Stimulated activated CD4-positive, alpha-beta T cell treated with anti-CD3 and anti-CD28 coated beads, TNF-alpha, amount 100 ng/mL, for 48 hours (primary cell): Measurements from ENCODE around the gene TTLL8.
A peak's percentile ranks its signal among the peaks of the same experiment; 100 is the strongest.

Source experiments
- DNase-seq, 3 donors: peaks; one replicate each; pipeline ENCODE4 v3.0.0-alpha.2; 2020; ENCODE audit warnings: low read depth in 3 of 3

The TTLL8 gene

DNA sequence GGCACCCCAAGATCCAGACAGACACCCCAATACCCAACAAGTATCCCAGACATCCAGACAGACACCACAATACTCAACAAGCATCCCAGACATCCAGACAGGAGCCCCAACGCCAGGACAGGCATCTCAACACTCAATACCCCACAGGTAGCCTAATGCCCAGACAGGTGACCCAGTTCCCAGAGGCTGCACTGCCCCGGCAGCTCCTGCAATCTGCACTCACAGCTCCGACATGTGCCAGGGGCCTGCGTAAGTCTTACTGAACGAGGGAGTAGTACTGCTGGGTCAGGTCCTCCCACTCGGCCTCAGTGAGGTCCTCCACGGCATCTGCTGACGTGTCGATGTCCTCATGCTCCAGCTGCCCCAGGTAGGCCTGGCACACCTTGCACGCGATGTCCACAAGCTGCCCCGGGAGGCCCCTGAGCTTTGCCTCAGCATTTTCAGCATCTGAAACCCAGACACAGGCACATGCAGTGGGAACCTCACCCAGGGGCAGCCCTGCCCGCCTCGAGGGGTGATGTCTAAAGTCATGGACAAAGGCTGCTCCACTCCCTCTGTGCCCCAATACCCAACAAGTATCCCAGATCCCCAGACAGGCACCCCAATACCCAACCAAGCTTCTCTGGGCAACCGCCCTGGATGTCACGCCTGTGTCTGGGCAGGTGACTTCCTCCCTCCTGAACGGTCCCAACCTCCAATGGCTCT is 16.6 kb downstream of the TTLL8 start:
- no peak for DNase-seq

DNA sequence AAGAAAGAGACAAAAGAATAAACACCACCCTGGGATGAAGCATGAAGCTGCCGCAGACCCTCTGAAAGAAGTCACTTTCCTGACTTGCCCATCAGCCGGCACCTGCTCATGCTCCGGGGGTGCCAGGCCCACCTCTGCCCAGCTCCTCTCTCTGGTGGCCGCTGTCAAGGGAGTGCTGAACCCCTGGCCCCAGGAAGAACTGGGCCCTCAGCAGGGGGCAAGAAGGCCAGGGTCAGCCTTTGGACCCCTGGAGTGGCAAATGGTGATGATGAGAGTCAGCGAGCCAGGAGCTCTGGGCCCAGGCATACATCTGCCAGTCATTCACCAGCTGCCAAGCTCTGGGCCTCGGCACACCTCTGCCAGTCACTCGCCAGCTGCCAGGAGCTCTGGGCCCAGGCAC is 17.4 kb downstream of the TTLL8 start:
- no peak for DNase-seq

DNA sequence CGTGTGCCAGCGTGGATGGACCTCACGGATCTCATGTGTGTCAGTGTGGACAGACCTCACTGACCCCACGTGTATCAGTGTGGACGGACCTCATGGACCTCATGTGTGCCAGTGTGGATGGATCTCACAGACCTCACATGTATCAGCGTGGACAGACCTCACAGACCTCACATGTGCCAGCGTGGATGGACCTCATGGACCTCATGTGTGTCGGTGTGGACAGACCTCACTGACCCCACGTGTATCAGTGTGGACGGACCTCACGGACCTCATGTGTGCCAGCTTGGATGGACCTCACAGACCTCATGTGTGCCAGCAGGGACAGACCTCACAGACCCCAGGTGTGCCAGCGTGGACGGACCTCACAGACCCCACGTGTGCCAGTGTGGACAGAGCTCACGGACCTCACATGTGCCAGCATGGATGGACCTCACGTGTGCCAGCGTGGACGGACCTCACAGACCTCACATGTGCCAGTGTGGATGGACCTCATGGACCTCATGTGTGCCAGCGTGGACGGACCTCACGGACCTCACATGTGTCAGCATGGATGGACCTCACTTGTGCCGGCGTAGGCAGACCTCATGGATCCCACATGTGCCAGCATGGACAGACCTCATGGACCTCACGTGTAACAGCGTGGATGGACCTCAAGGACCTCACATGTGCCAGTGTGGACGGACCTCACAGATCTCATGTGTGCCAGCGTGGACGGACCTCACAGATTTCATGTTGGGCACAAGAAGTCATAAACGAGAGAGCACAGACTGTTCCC is 18.2 kb downstream of the TTLL8 start:
- DNase-seq = no peak

DNA sequence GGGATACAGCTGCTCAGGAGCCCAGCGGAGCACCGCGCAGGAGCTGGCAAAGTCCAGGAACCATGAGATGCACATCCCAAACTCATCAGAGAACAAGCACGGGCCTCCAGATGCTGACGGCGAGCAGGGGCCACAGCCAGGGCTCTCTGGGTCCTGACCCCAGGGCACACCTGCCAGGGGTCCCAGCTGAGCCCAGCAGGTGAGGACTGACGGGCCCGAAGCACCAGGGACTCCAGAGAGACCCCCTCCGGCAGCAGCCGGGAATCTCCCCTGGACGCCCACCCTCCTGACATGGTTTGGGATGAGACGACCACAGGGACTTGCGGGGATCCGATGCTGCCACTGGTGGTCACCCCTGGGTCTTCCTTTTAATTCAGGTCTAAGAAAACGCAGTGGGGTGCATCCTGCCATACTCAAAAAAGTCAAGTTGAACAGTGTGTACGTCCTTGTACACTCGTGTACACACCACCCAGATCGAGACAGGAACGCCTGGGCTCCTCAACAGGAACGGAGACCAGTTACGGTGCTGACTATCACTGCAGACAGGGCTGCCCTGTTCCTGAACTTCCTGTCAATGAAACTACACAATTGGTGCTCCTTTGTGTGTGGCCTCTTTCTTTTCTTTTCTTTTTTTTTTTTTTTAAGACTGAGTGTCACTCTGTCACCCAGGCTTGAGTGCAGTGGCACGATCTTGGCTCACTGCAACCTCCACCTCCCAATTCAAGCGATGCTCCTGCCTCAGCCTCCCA is 21.9 kb downstream of the TTLL8 start:
- DNase-seq = no peak

DNA sequence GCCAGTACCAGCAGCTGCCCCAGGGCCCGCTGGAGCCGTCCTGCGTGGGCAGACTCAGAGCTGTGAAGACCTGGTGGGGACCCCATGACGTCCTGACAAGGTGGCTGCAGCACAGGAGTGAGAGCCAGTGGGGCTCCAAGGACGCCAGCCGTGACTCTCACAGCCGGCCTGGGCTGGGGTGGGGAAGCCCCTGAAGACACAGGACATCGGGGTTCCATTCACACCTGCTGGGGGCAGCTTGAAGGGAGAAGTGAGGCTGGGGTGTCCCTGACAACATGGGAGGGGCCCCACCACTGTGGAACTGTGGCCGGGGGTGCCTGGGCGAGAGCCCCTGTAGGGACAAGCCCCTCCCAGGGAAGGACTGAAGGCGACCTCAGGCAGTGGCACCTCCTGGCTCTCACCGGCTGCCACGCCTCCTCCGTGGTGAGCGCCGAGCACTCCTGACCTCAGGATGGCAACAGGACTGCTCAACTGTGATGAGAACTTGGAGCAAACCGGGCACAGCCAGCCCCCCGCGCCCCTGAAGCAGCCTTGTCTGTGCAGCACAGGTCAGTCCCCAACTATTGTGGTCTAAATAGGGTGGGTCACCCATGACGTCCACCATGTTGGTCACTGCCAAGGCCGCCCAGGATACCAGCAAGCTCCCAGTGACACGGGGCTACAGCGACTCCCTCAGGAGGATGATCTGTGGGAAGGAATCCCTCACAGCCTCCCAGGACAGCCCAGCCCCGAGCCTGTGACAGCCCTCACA is 22.8 kb downstream of the TTLL8 start:
- DNase-seq = no peak

DNA sequence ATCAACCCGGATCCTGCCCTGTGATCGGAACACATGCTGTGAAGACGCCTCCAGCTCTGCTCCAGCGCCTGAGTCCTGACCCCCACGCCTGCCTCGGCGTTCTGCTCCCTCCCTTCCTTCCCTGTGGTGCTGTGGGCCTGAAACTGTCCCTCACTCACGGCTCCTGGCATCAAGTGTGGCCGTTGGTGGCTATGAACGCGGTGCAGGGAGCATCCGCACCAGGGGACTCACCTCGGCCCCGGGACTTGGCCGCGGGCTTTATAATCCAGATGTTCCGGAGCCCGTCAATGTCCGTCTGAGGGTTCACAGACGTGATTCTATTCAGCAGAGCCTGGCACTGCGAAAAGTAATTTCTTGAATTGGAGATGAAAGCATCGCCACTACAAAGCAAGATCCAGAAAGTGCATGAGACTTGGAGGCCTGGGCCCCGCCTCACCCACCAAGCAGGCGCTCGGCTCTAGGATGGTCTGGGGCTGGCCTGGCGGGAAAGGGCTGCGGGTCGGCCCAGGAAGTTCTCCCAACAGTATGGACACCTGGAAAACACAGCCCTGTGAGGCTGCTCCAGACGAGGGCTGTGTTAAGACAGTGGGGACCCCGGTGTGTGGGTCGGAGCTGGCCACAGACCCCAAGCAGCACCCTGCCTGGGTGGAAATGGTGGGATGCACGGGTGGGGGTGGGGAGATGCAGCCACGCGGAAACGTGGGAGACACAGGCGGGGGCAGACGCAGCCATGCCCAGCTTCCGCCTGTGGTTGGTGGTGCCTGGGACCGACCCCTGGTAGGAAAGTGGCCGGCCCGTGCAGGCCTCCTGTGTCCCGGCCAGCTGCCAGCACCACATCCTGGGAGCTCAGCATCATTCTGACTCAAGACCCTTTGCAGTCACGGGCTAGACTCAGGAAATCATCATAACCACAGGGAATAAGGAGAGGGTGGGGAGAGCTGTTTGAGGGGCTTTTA is 23.7 kb downstream of the TTLL8 start:
- DNase-seq = no peak

DNA sequence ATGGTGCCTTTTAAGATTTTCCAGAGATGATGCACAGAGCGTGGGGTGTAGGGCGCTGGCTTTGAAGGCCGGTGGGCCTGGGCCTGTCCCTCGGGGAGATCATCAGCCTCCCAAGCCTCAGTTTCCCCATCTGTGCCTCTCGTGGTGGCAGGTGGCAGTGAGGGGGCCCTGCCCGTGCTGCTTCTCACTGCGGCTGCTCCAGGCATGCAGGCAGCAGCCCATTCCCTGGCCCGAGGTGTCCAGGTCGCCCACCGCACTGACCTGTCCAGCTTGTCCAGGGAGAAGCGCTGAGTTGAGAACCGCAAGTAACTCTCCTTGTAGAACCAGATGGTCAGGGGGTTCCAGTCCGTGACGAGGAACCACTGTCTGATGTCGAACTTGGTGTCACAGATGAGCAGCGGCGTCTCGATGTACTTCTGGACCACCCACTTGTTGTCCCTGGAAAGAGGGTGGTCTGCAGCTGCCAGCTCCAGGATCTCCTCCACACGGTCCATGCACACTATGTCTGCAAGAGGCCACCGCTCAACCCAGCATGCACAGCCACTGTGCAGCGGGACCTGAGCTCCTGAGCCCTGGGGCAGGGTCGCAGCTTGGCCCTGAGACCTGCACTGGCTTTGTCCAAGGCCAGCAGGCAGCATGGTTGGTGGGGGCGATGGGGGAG is 25.0 kb downstream of the TTLL8 start:
- DNase-seq = no peak

DNA sequence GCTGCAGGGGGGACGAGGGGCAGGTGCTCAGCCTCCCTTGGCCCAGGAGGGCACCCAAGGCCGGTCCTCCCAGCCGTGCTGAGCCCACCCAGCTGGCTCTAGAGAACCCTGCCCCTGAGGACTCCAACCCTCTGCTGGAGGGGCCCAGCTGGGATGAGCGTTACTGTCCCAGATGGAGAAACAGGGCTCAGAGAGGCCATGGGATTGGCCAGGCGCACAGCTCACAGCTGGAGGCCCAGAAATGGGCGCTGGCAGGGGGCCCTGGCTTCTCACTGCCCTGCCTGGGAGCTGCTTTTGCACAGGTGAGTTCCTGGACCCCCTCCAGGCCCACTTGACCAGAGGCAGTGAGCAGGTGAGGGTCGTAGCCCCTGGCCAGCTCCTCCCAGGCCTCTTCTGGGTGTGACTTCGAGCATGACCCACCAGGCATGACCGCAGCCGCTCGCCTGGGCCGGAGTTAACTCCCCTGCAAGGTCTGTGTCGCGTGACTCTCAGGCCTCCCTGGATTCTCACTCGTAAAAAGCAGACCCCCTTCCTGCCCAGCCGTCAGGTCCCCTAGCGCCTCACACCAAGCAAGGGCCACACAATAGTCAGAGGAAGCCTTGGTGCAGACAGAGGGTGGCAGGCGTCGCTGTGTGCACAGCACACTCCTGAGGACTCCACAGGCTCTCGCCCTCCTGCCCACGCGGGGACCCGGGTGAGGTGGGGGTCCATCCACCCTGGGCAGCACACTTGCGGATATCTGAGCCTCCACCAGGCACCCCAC is 25.8 kb downstream of the TTLL8 start:
- DNase-seq = no peak

DNA sequence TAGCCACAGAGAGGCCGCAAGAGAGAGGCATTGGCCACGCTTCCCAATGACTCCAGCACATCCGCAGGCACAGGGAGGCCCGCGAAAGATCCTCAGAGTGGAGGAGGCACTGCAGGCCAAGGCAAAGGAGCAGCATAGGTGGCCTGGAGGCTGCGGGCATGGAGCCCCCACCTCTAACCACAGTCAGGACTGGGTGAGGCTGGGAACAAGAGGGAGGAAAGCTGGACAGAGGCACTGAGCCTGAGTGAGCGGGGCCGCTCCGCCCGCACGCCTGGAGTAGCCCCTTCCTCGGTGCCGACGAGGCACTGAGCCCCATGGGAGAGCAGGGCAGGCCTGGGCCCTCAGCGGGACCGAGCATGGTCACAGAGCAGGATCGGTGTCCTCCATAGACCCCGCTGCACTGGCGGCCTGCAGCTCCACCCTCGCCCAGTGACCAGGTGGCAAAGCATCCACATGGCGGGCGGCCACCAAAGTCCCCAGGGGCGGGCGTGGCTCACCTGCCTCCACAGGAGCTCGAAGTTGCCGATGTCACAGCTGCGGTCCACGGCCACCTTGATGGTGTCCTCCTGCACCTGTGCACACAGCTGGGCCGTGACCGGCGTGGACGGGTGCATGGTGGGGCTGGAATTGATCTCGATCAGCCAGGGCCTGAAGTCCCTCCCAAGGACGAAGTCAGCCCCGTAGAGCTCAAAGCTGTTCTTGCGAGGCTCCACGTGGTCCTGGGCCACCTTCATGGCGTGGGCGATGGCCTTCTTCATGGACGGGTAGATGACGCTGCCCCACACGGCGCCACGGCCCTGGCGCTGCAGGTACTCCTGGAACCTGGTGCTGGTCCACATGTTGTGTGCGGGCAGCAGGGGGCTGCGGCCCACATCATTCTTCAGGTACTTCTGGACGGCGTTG is 26.7 kb downstream of the TTLL8 start:
- no peak for DNase-seq

DNA sequence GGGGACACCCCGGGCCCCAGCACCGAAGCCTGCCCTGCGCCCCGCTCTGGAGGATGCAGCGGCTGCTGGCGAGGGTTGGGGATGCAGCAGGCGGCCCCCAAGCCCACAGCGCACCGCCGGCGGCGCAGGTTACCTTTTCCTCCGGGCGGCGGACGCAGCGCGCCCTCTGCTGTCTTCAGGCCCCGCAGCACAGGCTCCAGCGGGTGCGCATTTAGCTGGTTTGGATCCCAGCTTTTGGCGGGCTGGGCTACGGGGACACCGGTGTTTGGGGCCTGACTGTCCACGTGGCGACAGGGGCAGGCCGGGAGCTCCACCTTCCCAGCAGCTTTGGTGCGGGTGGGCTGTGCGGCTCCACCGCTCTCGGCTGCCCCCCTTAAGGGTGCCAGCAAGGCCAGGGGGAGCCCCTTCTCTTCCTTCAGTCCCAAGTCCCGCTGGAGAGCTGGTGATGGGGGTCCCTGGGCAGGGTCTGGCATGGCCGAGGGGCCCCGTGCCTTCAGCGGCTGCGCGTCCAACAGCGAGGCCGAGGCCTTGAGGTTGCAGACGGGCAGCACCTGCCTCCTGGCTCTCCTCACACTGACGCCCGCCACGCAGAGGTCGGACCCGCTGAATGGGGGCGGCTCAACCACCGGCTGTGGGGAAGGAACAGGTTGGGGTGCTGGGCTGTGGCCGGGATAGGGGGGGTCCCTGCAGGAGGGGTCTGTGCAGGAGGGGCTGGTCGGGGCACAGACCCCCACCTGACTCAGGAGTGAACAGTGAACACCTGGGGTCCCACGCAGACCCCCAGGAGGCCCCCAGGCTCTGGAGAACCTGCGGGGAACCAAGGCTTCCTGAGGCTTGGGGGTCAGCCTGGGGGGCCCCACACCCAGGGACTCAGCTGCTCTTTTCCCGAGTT is 27.6 kb downstream of the TTLL8 start:
- peak; percentile 69 to 83 (median 82) for DNase-seq

DNA sequence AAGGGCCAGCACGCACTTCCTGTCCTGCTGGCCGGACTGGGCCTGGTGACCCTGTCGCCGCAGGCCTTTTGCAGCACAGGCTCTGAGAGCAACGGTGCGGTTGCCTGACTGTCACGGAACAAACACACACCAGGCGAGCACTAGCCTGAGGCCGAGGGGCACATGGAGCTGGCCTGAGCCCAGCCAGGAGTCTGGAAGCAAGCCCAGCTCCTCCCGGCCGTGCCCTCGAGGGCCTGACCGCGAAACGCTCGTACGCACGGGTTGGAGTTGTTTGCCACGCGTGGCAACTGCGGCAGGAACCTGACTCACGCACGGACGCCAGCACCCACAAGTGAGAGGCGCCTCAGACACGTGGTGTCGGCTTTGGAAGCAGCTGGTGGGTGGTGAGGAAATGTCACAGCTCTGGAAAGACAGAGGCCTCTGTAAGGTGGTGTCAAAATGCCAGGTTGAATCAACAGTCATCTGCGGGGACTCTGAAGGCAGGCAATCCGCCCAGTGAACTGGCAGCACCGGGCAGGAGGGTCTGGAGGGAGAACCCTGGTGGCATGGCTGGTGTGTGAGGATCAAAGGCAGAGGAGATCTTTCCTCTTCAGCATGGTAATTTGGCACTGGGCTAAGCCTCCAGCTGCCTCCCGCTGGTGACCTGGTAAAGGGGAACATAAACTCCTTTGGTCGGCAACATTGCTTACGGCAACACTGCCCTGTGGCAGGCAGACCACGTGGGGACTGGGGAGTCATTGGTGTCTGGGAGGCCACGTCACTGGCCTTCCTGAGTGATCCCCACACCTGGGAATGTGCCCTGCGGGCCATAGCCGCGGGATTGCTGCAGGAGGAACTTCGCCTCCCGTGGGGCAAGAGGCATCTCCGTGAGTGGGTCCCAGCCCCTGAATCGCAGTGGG is 30.2 kb downstream of the TTLL8 start:
- DNase-seq = peak in 1 of 3 donors; percentile 38

DNA sequence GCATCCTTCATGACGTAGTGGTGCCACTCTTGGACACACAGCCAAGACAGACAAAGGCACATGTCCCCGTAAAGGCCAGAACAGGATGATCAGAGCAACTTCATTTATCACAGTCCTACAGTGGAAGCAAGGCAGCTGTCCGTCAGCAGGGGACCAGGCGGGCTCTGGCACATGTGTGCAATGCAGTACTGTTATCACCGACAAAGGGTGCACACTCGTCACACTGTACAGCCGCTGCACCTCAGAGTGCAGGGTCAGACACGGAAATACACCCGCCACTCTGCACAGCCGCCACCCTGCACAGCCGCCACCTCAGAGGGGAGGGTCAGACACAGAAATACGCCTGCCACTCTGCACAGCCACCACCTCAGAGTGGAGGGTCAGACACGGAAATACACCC is 32.1 kb downstream of the TTLL8 start:
- no peak for DNase-seq

DNA sequence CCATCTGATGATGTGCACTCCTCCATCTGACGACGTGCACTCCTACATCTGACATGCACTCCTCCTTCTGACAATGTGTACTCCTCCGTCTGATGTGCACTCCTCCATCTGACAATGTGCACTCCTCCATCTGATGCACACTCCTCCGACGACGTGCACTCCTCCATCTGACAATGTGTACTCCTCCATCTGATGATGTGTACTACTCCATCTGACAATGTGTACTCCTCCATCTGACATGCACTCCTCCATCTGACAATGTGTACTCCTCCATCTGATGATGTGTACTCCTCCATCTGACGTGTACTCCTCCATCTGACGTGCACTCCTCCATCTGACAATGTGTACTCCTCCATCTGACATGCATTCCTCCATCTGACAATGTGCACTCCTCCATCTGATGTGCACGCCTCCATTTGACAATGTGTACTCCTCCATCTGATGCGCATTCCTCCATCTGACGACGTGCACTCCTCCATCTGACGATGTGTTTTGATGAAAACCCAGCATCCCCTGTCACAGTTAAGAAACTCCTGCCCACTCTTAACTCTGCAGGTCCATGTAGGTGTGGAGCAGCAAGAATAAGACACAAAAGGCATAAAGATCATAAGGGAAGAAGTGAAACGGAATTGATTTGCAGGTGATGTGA is 35.8 kb downstream of the TTLL8 start:
- no peak for DNase-seq

DNA sequence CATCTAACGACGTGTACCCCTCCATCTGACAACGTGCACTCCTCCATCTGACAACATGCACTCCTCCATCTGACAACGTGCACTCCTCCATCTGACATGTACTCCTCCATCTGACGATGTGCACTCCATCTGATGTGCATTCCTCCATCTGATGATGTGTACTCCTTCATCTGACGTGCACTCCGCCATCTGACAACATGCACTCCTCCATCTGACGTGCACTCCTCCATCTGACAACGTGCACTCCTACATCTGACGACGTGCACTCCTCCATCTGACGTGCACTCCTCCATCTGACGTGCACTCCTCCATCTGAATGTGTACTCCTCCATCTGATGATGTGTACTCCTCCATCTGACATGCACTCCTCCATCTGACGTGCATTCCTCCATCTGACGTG is 37.5 kb downstream of the TTLL8 start:
- DNase-seq = no peak

DNA sequence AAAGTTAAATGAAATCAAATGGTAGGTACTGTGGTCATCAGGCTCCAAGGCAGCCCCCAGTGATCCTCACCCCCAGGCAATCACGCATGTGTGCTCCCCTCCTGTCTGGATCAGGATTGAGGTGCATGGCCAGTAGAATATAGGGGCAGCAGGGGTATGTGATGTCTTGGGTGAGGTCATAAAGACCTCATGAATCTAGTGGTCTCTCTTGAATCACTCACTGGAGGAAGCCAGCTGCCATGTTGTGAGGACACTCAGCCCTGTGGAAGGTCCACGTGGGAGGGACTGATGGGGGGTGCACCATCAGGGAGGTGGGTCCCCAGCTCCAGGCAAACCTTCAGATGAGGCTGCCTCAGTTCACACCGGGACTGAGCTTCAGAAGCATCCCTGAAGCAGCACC is 38.8 kb downstream of the TTLL8 start:
- no peak for DNase-seq
